Measurements from ENCODE around the gene ACIN1.

The ACIN1 gene

GRCh38 chr14:23094666-23095195, at the start of gene ACIN1:
Gene ACIN1 (minus strand): TSS chr14:23095136. CDS start chr14:23095112, 24 bp downstream.
- no peaks in the 10 kb centered on the region for H3K27me3 ChIP-seq (replicated peaks; ENCODE audit: control insufficient read depth, insufficient read depth, low read length)
- peaks cover 49% of the 10 kb centered on the region for H3K4me1 ChIP-seq (ENCODE audit: control insufficient read depth, insufficient read depth, low read length)
- H3K9me3 ChIP-seq (ENCODE audit: control insufficient read depth, low read length), result no peaks in the 10 kb centered on the region
- DNase-seq (ENCODE audit: low read depth), result peak; percentile 92
- peaks cover 53% of the 10 kb centered on the region for H3K36me3 ChIP-seq (ENCODE audit: control insufficient read depth, insufficient read depth, low read length, severe bottlenecking)
- H3K9ac ChIP-seq (ENCODE audit: low read length), result peak within 1 kb of the TSS; percentile 99
- peak within 1 kb of the TSS; percentile 86 for H3K4me3 ChIP-seq (ENCODE audit: low read length)

- Histone ChIP-seq H3K27me3 (replicated peaks; ENCODE audit: control insufficient read depth, insufficient read depth, low read length) (no peaks in the 10 kb centered on the region), H3K36me3 (ENCODE audit: control insufficient read depth, insufficient read depth, low read length, severe bottlenecking) (peaks cover 14% of the 10 kb centered on the region), H3K9ac (ENCODE audit: low read length) (no peak overlapping the region), H3K4me1 (ENCODE audit: control insufficient read depth, insufficient read depth, low read length) (peaks cover 42% of the 10 kb centered on the region), H3K4me3 (ENCODE audit: low read length) (peak overlapping the region; percentile 18), H3K9me3 (ENCODE audit: control insufficient read depth, low read length) (no peaks in the 10 kb centered on the region)
- DNase-seq (ENCODE audit: low read depth), result peak; percentile 68
These were observed 49.0 kb upstream of the ACIN1 start for GRCh38 chr14:23143911-23144310.

GRCh38 chr14:23142826-23143225, 47.9 kb upstream of the ACIN1 start:
- Histone ChIP-seq H3K9me3 (ENCODE audit: control insufficient read depth, low read length) (no peaks in the 10 kb centered on the region), H3K27me3 (replicated peaks; ENCODE audit: control insufficient read depth, insufficient read depth, low read length) (no peaks in the 10 kb centered on the region), H3K9ac (ENCODE audit: low read length) (no peak overlapping the region), H3K36me3 (ENCODE audit: control insufficient read depth, insufficient read depth, low read length, severe bottlenecking) (peaks cover 21% of the 10 kb centered on the region), H3K4me1 (ENCODE audit: control insufficient read depth, insufficient read depth, low read length) (peaks cover 46% of the 10 kb centered on the region), H3K4me3 (ENCODE audit: low read length) (no peak overlapping the region)
- DNase-seq (ENCODE audit: low read depth), result no peak

GRCh38 chr14:23141706-23142444, 46.9 kb upstream of the ACIN1 start:
- Histone ChIP-seq H3K27me3 (replicated peaks; ENCODE audit: control insufficient read depth, insufficient read depth, low read length) (no peaks in the 10 kb centered on the region), H3K4me1 (ENCODE audit: control insufficient read depth, insufficient read depth, low read length) (peaks cover 48% of the 10 kb centered on the region), H3K9ac (ENCODE audit: low read length) (no peak overlapping the region), H3K4me3 (ENCODE audit: low read length) (no peak overlapping the region), H3K36me3 (ENCODE audit: control insufficient read depth, insufficient read depth, low read length, severe bottlenecking) (peaks cover 21% of the 10 kb centered on the region), H3K9me3 (ENCODE audit: control insufficient read depth, low read length) (no peaks in the 10 kb centered on the region)
- peak; percentile 94 for DNase-seq (ENCODE audit: low read depth)

- H3K4me3 ChIP-seq (ENCODE audit: low read length), result no peak overlapping the region
- H3K9ac ChIP-seq (ENCODE audit: low read length), result no peak overlapping the region
- H3K9me3 ChIP-seq (ENCODE audit: control insufficient read depth, low read length), result no peaks in the 10 kb centered on the region
- peaks cover 29% of the 10 kb centered on the region for H3K36me3 ChIP-seq (ENCODE audit: control insufficient read depth, insufficient read depth, low read length, severe bottlenecking)
- DNase-seq (ENCODE audit: low read depth), result no peak
- peaks cover 35% of the 10 kb centered on the region for H3K4me1 ChIP-seq (ENCODE audit: control insufficient read depth, insufficient read depth, low read length)
- H3K27me3 ChIP-seq (replicated peaks; ENCODE audit: control insufficient read depth, insufficient read depth, low read length), result no peaks in the 10 kb centered on the region
These were observed 45.4 kb upstream of the ACIN1 start for GRCh38 chr14:23140371-23140770.

GRCh38 chr14:23139874-23140273, 44.9 kb upstream of the ACIN1 start:
- H3K36me3 ChIP-seq (ENCODE audit: control insufficient read depth, insufficient read depth, low read length, severe bottlenecking), result peaks cover 29% of the 10 kb centered on the region
- H3K9me3 ChIP-seq (ENCODE audit: control insufficient read depth, low read length), result no peaks in the 10 kb centered on the region
- H3K4me1 ChIP-seq (ENCODE audit: control insufficient read depth, insufficient read depth, low read length), result peaks cover 34% of the 10 kb centered on the region
- no peak overlapping the region for H3K4me3 ChIP-seq (ENCODE audit: low read length)
- no peaks in the 10 kb centered on the region for H3K27me3 ChIP-seq (replicated peaks; ENCODE audit: control insufficient read depth, insufficient read depth, low read length)
- no peak overlapping the region for H3K9ac ChIP-seq (ENCODE audit: low read length)
- no peak for DNase-seq (ENCODE audit: low read depth)

- no peak overlapping the region for H3K9ac ChIP-seq (ENCODE audit: low read length)
These were observed 43.0 kb upstream of the ACIN1 start for GRCh38 chr14:23137813-23138535.

GRCh38 chr14:23137192-23137812, 42.4 kb upstream of the ACIN1 start:
- no peak for DNase-seq (ENCODE audit: low read depth)
- Histone ChIP-seq H3K27me3 (replicated peaks; ENCODE audit: control insufficient read depth, insufficient read depth, low read length) (no peaks in the 10 kb centered on the region), H3K9ac (ENCODE audit: low read length) (no peak overlapping the region), H3K9me3 (ENCODE audit: control insufficient read depth, low read length) (no peaks in the 10 kb centered on the region), H3K4me3 (ENCODE audit: low read length) (no peak overlapping the region), H3K36me3 (ENCODE audit: control insufficient read depth, insufficient read depth, low read length, severe bottlenecking) (peaks cover 29% of the 10 kb centered on the region), H3K4me1 (ENCODE audit: control insufficient read depth, insufficient read depth, low read length) (peaks cover 13% of the 10 kb centered on the region)

More at GRCh38 chr14:23137813-23138535, 43.0 kb upstream of the ACIN1 start:
- H3K4me3 ChIP-seq (ENCODE audit: low read length), result no peak overlapping the region
- DNase-seq (ENCODE audit: low read depth), result no peak
- peaks cover 20% of the 10 kb centered on the region for H3K4me1 ChIP-seq (ENCODE audit: control insufficient read depth, insufficient read depth, low read length)
- H3K36me3 ChIP-seq (ENCODE audit: control insufficient read depth, insufficient read depth, low read length, severe bottlenecking), result peaks cover 29% of the 10 kb centered on the region
- no peaks in the 10 kb centered on the region for H3K9me3 ChIP-seq (ENCODE audit: control insufficient read depth, low read length)
- H3K27me3 ChIP-seq (replicated peaks; ENCODE audit: control insufficient read depth, insufficient read depth, low read length), result no peaks in the 10 kb centered on the region

GRCh38 chr14:23136566-23137133, 41.7 kb upstream of the ACIN1 start:
- no peak for DNase-seq (ENCODE audit: low read depth)
- H3K4me1 ChIP-seq (ENCODE audit: control insufficient read depth, insufficient read depth, low read length), result peaks cover 6% of the 10 kb centered on the region
- no peak overlapping the region for H3K4me3 ChIP-seq (ENCODE audit: low read length)
- H3K27me3 ChIP-seq (replicated peaks; ENCODE audit: control insufficient read depth, insufficient read depth, low read length), result no peaks in the 10 kb centered on the region
- H3K36me3 ChIP-seq (ENCODE audit: control insufficient read depth, insufficient read depth, low read length, severe bottlenecking), result peaks cover 29% of the 10 kb centered on the region
- H3K9ac ChIP-seq (ENCODE audit: low read length), result no peak overlapping the region
- no peaks in the 10 kb centered on the region for H3K9me3 ChIP-seq (ENCODE audit: control insufficient read depth, low read length)

- Histone ChIP-seq H3K4me1 (ENCODE audit: control insufficient read depth, insufficient read depth, low read length) (peaks cover 3% of the 10 kb centered on the region), H3K4me3 (ENCODE audit: low read length) (no peak overlapping the region), H3K9ac (ENCODE audit: low read length) (no peak overlapping the region), H3K27me3 (replicated peaks; ENCODE audit: control insufficient read depth, insufficient read depth, low read length) (no peaks in the 10 kb centered on the region), H3K36me3 (ENCODE audit: control insufficient read depth, insufficient read depth, low read length, severe bottlenecking) (peaks cover 30% of the 10 kb centered on the region), H3K9me3 (ENCODE audit: control insufficient read depth, low read length) (no peaks in the 10 kb centered on the region)
- DNase-seq (ENCODE audit: low read depth), result no peak
These were observed 38.0 kb upstream of the ACIN1 start for GRCh38 chr14:23132970-23133369.

- Histone ChIP-seq H3K36me3 (ENCODE audit: control insufficient read depth, insufficient read depth, low read length, severe bottlenecking) (peaks cover 30% of the 10 kb centered on the region), H3K4me3 (ENCODE audit: low read length) (no peak overlapping the region), H3K27me3 (replicated peaks; ENCODE audit: control insufficient read depth, insufficient read depth, low read length) (no peaks in the 10 kb centered on the region), H3K9me3 (ENCODE audit: control insufficient read depth, low read length) (no peaks in the 10 kb centered on the region), H3K4me1 (ENCODE audit: control insufficient read depth, insufficient read depth, low read length) (peaks cover 5% of the 10 kb centered on the region), H3K9ac (ENCODE audit: low read length) (no peak overlapping the region)
- no peak for DNase-seq (ENCODE audit: low read depth)
These were observed 36.5 kb upstream of the ACIN1 start for GRCh38 chr14:23131482-23131881.
